ENCODE measurements around the gene PAK6.

Gene PAK6

GRCh38 chr15:40234783-40235182 lies 4.1 kb upstream of the PAK6 start:
- TF ChIP-seq ZNF274 (IDR thresholded peaks at IDR 0.05; ENCODE audit: low read depth, low read length): no peak
- H3K4me3 ChIP-seq (ENCODE audit: low read length): no peak overlapping the region

GRCh38 chr15:40235201-40235885 lies 3.5 kb upstream of the PAK6 start:
- no peak for TF ChIP-seq ZNF274 (IDR thresholded peaks at IDR 0.05; ENCODE audit: low read depth, low read length)
- no peak overlapping the region for H3K4me3 ChIP-seq (ENCODE audit: low read length)

GRCh38 chr15:40239404-40239692 lies 485 bp downstream of the PAK6 start:
- no peak for TF ChIP-seq ZNF274 (IDR thresholded peaks at IDR 0.05; ENCODE audit: low read depth, low read length)
- H3K4me3 ChIP-seq (ENCODE audit: low read length): no peak overlapping the region; the same call in 1 of the 2 replicates

DNA sequence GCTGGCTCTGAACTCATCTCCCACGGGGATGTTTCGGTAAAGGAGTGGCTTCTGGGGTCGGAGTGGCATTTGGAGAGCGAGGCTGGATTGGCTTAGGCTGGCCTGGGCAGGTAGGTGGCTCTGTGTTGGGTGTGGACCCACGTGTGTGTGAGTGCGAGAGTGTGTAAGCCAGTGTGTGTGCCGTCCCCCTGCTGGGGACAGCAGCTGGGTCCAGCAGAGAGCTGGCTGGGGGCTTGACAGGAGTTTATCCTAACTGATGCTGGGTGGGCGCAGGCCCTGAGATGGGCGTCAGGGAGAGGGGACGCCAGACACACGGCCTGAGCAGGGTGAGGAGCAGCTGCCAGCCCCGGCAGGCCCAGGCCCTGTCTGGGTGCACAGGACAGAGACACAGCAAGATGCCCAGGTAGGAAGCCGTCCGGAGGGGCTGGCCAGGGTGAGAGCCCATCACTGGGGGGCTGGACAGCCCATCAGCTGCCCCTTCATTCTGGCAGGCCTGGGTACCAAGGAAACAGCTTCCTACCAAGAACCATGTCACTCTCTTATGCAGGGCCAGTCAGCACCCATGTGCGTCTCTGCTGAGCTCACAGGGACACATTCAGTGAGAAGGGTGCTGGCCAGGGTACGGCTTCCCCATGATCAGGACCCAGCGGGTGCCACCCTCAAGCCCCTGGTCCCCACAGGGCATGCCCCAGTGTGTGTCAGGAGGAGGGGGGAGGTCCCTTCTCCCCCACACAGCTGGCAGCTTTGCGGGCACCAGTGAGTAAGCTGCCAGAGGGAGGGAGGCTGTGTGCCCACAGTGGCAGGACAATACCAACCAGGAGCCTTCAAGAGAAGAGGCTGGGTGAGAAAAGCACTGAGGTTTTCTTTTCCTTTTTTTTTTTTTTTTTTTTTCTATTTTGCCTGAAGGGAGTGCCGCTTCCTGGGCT lies 1.1 kb downstream of the PAK6 start:
- TF ChIP-seq ZNF274 (IDR thresholded peaks at IDR 0.05; ENCODE audit: low read depth, low read length): no peak
- H3K4me3 ChIP-seq (ENCODE audit: low read length): no peak overlapping the region

DNA sequence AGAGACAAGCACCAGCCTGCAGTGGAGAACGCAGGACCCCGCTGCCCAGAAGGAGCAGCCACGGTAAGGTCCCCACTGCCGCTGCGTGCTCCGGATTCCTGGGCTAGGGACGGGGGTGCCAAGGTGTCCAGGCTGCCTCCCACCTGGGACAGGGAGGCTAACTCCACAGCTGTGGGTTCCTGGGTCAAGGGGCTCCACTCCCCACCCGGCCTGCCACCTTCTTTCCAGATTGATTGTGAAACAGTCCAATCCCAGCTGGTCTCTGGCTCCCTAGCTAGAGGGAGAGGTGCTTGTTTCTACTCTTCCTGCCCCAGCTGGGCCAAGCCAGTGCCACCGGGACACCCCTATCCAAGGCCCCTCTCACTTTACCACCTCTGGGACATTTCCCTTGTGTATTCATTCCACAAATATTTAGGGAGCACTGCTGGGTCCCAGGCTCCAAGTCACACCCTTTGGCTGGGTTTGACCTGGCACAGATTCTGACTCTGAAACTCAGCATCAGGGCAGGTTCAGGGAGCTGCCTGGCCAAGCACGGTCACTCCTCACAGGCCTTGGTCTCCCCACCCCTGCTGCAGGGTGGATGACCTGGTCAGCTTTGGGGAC lies 1.9 kb downstream of the PAK6 start:
- no peak for TF ChIP-seq ZNF274 (IDR thresholded peaks at IDR 0.05; ENCODE audit: low read depth, low read length)
- H3K4me3 ChIP-seq (ENCODE audit: low read length): no peak overlapping the region

- TF ChIP-seq ZNF274 (IDR thresholded peaks at IDR 0.05; ENCODE audit: low read depth, low read length): no peak
- H3K4me3 ChIP-seq (ENCODE audit: low read length): no peak overlapping the region
Observed at GRCh38 chr15:40241269-40242212, 2.7 kb downstream of the PAK6 start.

GRCh38 chr15:40242213-40242599 lies 3.3 kb downstream of the PAK6 start:
- TF ChIP-seq ZNF274 (IDR thresholded peaks at IDR 0.05; ENCODE audit: low read depth, low read length): no peak
- H3K4me3 ChIP-seq (ENCODE audit: low read length): no peak overlapping the region

DNA sequence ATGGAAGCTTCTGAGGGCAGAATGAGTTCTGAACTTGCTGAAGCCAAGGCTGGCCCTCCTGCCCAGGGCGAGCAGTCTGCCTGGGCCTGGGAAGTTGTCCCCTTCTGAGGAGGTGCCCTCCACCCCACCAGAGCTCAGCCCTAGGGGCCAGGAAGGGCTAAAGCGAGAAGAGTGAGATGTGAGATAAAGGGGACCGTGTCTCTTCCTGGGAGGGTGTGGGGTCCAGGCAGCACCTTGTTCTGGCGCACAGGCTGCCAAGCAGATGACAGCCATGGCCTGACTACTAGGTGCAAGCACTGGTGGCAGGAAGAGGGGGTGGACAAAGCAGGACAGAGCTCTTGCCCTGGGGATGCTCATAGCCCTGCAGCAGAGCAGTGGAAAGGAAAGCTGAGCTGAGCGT lies 3.7 kb downstream of the PAK6 start:
- TF ChIP-seq ZNF274 (IDR thresholded peaks at IDR 0.05; ENCODE audit: low read depth, low read length): no peak
- no peak overlapping the region for H3K4me3 ChIP-seq (ENCODE audit: low read length)

DNA sequence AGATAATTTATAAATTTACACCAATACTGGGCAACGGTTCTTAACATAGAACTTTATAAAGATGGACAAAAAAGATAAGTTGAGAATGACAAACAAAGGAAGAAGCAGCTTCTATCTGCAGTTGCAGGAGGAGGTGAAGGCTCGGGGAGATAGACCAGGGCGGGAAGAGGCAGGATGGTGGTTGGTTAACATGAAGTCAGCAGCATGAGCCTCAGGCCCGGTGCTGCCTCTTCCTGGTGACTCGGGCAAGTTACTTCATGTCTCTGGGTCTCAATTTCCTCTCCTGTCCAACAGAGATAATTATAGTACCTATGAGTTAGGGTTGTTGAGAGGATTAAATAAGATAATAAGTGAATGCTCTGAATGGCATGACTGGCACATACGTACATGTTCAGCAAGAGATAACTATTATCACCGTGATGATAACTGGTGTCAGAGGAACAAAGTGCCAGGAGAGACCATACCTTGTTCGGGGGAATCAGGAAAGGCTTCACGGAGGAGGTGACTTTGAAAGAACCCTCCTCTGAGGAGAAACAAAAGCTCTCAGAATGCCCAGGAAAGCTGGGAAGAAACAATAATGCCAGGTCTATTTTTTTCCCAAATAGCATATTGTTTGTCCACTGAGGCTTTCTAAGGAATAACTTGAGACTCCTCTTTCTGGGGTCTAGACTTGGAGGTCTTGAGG lies 4.4 kb downstream of the PAK6 start:
- no peak for TF ChIP-seq ZNF274 (IDR thresholded peaks at IDR 0.05; ENCODE audit: low read depth, low read length)
- no peak overlapping the region for H3K4me3 ChIP-seq (ENCODE audit: low read length)

- TF ChIP-seq ZNF274 (IDR thresholded peaks at IDR 0.05; ENCODE audit: low read depth, low read length): no peak
- H3K4me3 ChIP-seq (ENCODE audit: low read length): no peak overlapping the region
Observed at GRCh38 chr15:40244961-40245523, 6.2 kb downstream of the PAK6 start.

DNA sequence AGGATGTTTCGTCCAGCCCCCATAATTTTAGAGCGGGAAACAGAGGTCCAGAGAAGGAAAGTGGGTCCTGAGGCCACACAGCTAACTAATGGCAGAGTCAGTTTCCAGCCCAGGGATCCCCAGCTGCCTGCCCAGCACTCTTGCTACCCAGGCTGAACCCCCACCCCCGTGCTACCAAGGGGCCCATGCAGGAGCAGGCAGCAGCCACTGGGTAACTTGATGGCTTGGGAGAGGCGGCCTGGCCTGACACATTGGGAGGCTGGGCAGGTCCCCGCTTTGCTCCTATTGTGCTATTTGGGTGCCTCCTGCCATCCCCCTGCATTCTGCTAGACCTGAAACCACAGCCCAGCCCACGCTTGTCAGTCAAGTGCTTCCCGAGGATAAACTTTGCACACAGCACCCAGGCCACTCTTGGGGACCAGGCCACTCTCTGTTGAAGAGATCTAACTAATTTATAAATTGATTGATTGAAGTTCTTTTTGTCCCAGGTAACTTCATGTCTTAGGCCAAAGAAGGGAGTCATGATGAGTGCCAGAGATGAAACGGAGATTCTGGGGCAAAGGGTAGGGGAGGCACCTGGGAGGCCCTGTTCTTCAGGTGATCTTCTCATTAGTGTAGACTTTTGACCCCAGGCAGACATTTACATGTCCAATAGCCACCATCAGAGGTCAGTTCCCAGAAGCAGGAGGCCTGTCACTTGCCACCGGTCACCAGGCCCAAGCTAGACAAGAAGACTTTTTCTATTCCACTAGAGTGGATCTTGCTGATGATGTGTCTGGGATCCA lies 7.0 kb downstream of the PAK6 start:
- no peak overlapping the region for H3K4me3 ChIP-seq (ENCODE audit: low read length)
- TF ChIP-seq ZNF274 (IDR thresholded peaks at IDR 0.05; ENCODE audit: low read depth, low read length): no peak

DNA sequence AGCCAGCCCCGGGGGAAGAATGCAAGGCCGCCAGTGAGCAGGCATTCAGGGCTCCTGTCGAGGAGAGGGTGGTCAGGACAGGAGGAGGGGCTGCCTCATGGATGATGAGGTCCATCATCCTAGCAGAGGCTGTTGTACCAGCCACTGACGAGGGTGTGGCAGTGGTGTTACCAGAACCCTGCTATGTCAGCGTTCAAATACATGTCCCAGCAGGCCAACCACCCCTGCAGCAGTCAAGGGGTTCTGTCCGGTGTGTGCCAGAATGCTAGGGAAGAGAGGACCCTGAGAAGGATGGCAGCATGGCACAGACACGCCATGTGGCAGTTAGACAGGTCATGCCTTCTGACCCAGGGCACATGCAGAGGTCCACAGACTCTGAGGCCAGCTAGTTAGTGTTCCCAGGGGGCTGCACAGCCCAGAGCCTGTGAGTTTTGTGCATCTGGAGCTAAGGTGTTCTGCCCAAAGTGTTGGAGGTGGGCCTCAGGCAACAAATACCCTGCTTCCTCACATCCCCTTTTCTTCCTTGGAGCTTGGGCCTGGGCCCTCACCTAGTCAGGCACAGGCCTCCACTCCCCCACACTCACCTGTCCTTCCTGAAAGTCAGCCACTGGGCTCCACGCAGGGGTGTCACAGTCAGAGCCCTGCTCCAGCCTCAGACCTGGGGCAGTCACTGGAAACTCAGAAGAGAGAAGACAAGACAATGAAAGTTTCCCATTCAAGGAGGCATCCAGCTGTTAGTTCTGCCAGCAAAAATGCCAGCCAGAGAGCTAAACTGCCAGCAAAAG lies 7.8 kb downstream of the PAK6 start:
- H3K4me3 ChIP-seq (ENCODE audit: low read length): no peak overlapping the region
- no peak for TF ChIP-seq ZNF274 (IDR thresholded peaks at IDR 0.05; ENCODE audit: low read depth, low read length)

Data from GM08714 (cell line).